ENCODE measurements around the gene SELENOP. TPM values are rescaled to one million over a fixed set of nuclear protein-coding genes. Genes with fewer than 3 reads are reported as not detected.

SELENOP gene
- total and polyA plus RNA-seq, 2 of the 13 experiments (the other 11 are each of a cell fraction or from before 2014, with no cell fraction given): 1,895 to 2,083 TPM

DNA sequence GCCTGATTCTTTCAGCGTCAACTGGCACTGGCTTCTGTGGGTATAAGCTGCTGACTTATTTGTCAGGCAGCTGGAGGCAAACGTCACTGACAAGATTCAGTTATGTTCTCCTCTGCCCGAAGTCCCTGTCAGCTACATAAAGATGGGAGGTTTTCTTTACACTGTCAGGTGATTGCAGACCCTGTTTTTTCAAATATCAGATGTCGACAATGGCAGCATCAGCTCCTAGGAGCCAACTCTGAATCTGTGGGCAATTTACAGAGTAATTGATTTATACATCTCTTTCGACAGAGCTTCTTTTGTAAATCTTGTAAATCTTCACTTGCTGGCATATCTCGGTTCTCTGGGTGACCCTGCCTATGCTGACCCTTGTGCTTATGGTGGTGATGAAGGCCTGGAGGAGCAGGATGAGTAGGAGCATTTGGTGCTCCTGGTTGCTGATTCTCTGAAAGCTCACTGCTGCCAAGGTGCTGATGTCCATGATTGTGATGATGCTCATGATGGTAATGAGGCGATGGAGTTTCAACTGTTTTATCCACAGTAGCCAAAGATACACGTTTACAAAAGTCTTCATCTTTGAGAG is 10.9 kb downstream of the SELENOP start (continued):
- no peak for TF ChIP-seq HOXD1 (CRISPR knock-in tag; IDR thresholded peaks at IDR 0.05)
- TF ChIP-seq TOPORS (CRISPR knock-in tag; IDR thresholded peaks at IDR 0.05): peak; percentile 31; the same call in 1 of the 2 replicates
- no peak for TF ChIP-seq ZNF790 (CRISPR knock-in tag; IDR thresholded peaks at IDR 0.05; ENCODE audit: borderline replicate concordance)
- TF ChIP-seq JUN (CRISPR knock-in tag; IDR thresholded peaks at IDR 0.05): no peak
- peak; percentile 66; the same call in 1 of the 2 replicates for TF ChIP-seq ZNF816 (CRISPR knock-in tag; IDR thresholded peaks at IDR 0.05; ENCODE audit: borderline replicate concordance)
- 0 out of 2 replicates have a peak, but pooled peaks have one; percentile 31 for TF ChIP-seq ETS1 (CRISPR knock-in tag; IDR thresholded peaks at IDR 0.05)
- no peak for TF ChIP-seq MAFG (CRISPR knock-in tag; IDR thresholded peaks at IDR 0.05)
- no peak for TF ChIP-seq ZNF547 (CRISPR knock-in tag; IDR thresholded peaks at IDR 0.05)
- TF ChIP-seq, protein P1, sequence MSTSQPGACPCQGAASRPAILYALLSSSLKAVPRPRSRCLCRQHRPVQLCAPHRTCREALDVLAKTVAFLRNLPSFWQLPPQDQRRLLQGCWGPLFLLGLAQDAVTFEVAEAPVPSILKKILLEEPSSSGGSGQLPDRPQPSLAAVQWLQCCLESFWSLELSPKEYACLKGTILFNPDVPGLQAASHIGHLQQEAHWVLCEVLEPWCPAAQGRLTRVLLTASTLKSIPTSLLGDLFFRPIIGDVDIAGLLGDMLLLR (CRISPR knock-in tag; IDR thresholded peaks at IDR 0.05): 0 out of 2 replicates have a peak, but pooled peaks have one; percentile 26
- no peak for TF ChIP-seq MAFF (IDR thresholded peaks at IDR 0.05; ENCODE audit: low read depth, low read length)
- peak; percentile 56; the same call in 1 of the 2 replicates for TF ChIP-seq ZNF878 (CRISPR knock-in tag; IDR thresholded peaks at IDR 0.05)
- peak; percentile 65; the same call in 1 of the 2 replicates for TF ChIP-seq ZNF12 (CRISPR knock-in tag; IDR thresholded peaks at IDR 0.05)
- no peak for TF ChIP-seq SP2 (CRISPR knock-in tag; IDR thresholded peaks at IDR 0.05)
- TF ChIP-seq SATB2 (CRISPR knock-in tag; IDR thresholded peaks at IDR 0.05): 0 out of 2 replicates have a peak, but pooled peaks have one; percentile 15
- 0 out of 2 replicates have a peak, but pooled peaks have one; percentile 53 for TF ChIP-seq AKAP8 (CRISPR knock-in tag; IDR thresholded peaks at IDR 0.05)
- no peak for TF ChIP-seq ZNF484 (CRISPR knock-in tag; IDR thresholded peaks at IDR 0.05; ENCODE audit: borderline replicate concordance, low read depth)
- 0 out of 2 replicates have a peak, but pooled peaks have one; percentile 16 for TF ChIP-seq SNAPC2 (CRISPR knock-in tag; IDR thresholded peaks at IDR 0.05)
- TF ChIP-seq RFXAP (CRISPR knock-in tag; IDR thresholded peaks at IDR 0.05; ENCODE audit: borderline replicate concordance): 0 out of 2 replicates have a peak, but pooled peaks have one; percentile 22
- TF ChIP-seq RARA (CRISPR knock-in tag; IDR thresholded peaks at IDR 0.05): no peak
- no peak for TF ChIP-seq ZNF282 (IDR thresholded peaks at IDR 0.05; ENCODE audit: partially characterized antibody)
- no peak for TF ChIP-seq YEATS2 (CRISPR knock-in tag; IDR thresholded peaks at IDR 0.05; ENCODE audit: borderline replicate concordance)
- no peak for TF ChIP-seq ZNF678 (CRISPR knock-in tag; IDR thresholded peaks at IDR 0.05)
- TF ChIP-seq KLF6 (CRISPR knock-in tag; IDR thresholded peaks at IDR 0.05): no peak
- no peak for TF ChIP-seq CEBPB (IDR thresholded peaks at IDR 0.05; ENCODE audit: borderline replicate concordance, low read depth, low read length)
- TF ChIP-seq ZNF276 (CRISPR knock-in tag; IDR thresholded peaks at IDR 0.05; ENCODE audit: low read depth): no peak
- TF ChIP-seq HES4 (CRISPR knock-in tag; IDR thresholded peaks at IDR 0.05; ENCODE audit: borderline replicate concordance): no peak
- TF ChIP-seq SSRP1 (CRISPR knock-in tag; IDR thresholded peaks at IDR 0.05): no peak
- no peak for TF ChIP-seq ZNF121 (CRISPR knock-in tag; IDR thresholded peaks at IDR 0.05)
- no peak for TF ChIP-seq ATF1 (CRISPR knock-in tag; IDR thresholded peaks at IDR 0.05)
- no peak for TF ChIP-seq ZNF777 (CRISPR knock-in tag; IDR thresholded peaks at IDR 0.05)
- no peak for TF ChIP-seq SOX6 (IDR thresholded peaks at IDR 0.05)
- TF ChIP-seq SOX6 (CRISPR knock-in tag; IDR thresholded peaks at IDR 0.05): no peak
